LNCAP (cell line): ENCODE results near the gene RP2.
A peak's percentile ranks its signal among the peaks of the same experiment; 100 is the strongest.

Source experiments
- CTCF ChIP-seq: fragments of 450-650 bp; IDR thresholded peaks from 2 replicates; pipeline ENCODE4 v1.5.1; 2017; ENCODE audit warnings: mild to moderate bottlenecking

RP2 gene

GRCh38 chrX:46873746-46874145, 36.9 kb downstream of the RP2 start:
- no peak for TF ChIP-seq CTCF

GRCh38 chrX:46876901-46877300, 40.1 kb downstream of the RP2 start:
- TF ChIP-seq CTCF, result no peak

GRCh38 chrX:46882266-46882665, 45.4 kb downstream of the RP2 start:
- no peak for TF ChIP-seq CTCF

- TF ChIP-seq CTCF, result no peak
These were observed 48.0 kb downstream of the RP2 start for GRCh38 chrX:46884799-46885198.

- TF ChIP-seq CTCF, result no peak
These were observed 61.4 kb downstream of the RP2 start for GRCh38 chrX:46898207-46898606.

- peak; percentile 56 for TF ChIP-seq CTCF
These were observed 66.8 kb downstream of the RP2 start for GRCh38 chrX:46903458-46904242.

- no peak for TF ChIP-seq CTCF
These were observed 67.8 kb downstream of the RP2 start for GRCh38 chrX:46904626-46905025.

GRCh38 chrX:46910415-46910814, 73.6 kb downstream of the RP2 start:
- no peak for TF ChIP-seq CTCF
